ENCODE results near the gene GEMIN5. TPM values are rescaled to one million over a fixed set of nuclear protein-coding genes. Genes with fewer than 3 reads are reported as not detected.
A peak's percentile ranks its signal among the peaks of the same experiment; 100 is the strongest.

GEMIN5 gene
- total and polyA plus RNA-seq, 2 of the 4 experiments (the other 2 are of a cell fraction): 9.0 to 31.5 TPM

DNA sequence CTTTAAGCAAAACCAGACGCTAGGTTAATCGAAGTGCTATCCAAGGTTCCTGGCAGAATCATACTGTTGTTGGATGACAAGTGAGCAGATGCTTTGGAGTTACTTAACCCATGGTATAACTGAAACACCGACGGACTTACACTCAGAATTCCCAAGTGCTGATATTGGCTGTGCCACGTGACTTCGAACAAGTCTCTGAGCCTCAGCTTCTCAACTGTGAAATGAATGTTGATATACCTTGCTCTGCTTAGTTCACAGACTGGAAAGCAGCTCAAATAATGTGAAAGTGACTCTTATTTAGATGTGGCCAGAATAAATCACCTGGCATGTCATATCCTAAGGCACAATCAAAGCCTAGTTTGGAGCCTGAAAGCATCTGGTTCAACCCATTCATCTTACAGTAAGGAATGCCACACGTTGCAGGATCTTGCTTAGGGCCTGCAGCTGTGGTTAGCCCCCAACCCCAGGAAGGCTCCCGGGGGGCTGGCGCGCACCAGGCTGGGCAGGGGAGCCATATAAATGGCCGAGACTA, 759 bp downstream of the GEMIN5 start:
- DNase-seq: peak; percentile 17

More for the DNA sequence above, 759 bp downstream of the GEMIN5 start:
- POLR2A ChIA-PET (ENCODE audit: unreplicated experiment): interaction anchor here (0.7 kb wide), 1 partner anchor 173 kb away, joined by 9 read pairs; no protein-coding TSS in a partner anchor
- peaks cover 2% of the 10 kb centered on the region for H3K4me1 ChIP-seq (ENCODE audit: control insufficient read depth, insufficient read depth, low read length)
- H3K36me3 ChIP-seq (ENCODE audit: control insufficient read depth, insufficient read depth, low read length): peaks cover 2% of the 10 kb centered on the region; the same call in 1 of the 2 replicates
- H2AK9ac ChIP-seq (replicated peaks; ENCODE audit: low read depth, low read length, poor library complexity): peak overlapping the region; percentile 92
- no peak overlapping the region for H4K91ac ChIP-seq (ENCODE audit: insufficient read depth, low read depth, low read length)
- no peak for ATAC-seq (ENCODE audit: low read depth)
- H4K8ac ChIP-seq (ENCODE audit: low read depth in 2 of 2, low read length in 2 of 2): peak overlapping the region; percentile 12 to 70; a peak in 1 of 4 replicates
- H4K5ac ChIP-seq (ENCODE audit: low read depth, low read length): no peak overlapping the region
- TF ChIP-seq, protein P1, sequence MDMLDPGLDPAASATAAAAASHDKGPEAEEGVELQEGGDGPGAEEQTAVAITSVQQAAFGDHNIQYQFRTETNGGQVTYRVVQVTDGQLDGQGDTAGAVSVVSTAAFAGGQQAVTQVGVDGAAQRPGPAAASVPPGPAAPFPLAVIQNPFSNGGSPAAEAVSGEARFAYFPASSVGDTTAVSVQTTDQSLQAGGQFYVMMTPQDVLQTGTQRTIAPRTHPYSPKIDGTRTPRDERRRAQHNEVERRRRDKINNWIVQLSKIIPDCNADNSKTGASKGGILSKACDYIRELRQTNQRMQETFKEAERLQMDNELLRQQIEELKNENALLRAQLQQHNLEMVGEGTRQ (IDR thresholded peaks at IDR 0.05; ENCODE audit: low read depth, low read length): peak; percentile 67
- no peak for TF ChIP-seq CTCF (conservative IDR thresholded peaks at IDR 0.05; ENCODE audit: low read depth, low read length)
- intact Hi-C loops (cut with micrococcal nuclease) (loop anchor here (2.0 to 5.0 kb wide), 3 partner anchors 80 to 490 kb away; partner anchors contain the start of genes CNOT8 and SAP30L), in situ Hi-C loops (cut with MboI; ENCODE audit: low sequenced_read_pairs) (no loop called here), dilution Hi-C loops (cut with HindIII; ENCODE audit: low sequenced_read_pairs, unreplicated experiment) (no loop called here)
- CTCF ChIA-PET: no interaction called here
- H3K4ac ChIP-seq (ENCODE audit: low read depth, low read length): no peak overlapping the region
- peak overlapping the region; percentile 98 for H3K4me2 ChIP-seq (ENCODE audit: low read depth, low read length)
- no CpG with 5 or more reads among the region's 11 CpGs for WGBS, 2 experiments (ENCODE audit: extremely low coverage in 2 of 2, insufficient read length in 1 of 2)
- no peaks in the 10 kb centered on the region for H3K9me3 ChIP-seq (ENCODE audit: control insufficient read depth, insufficient read depth, low read length)
- no peak overlapping the region for H3K14ac ChIP-seq (replicated peaks; ENCODE audit: low read depth, low read length)
- no peak overlapping the region for H2BK5ac ChIP-seq (ENCODE audit: low read depth, low read length, poor library complexity, severe bottlenecking)
- H3K23ac ChIP-seq (ENCODE audit: low read depth, low read length): 0 out of 2 replicates have a peak overlapping the region, but pooled peaks have one; percentile 27
- no peaks in the 10 kb centered on the region for H3K27me3 ChIP-seq (ENCODE audit: control insufficient read depth, insufficient read depth, low read length)
- H3K18ac ChIP-seq (ENCODE audit: low read depth, low read length): no peak overlapping the region
- no peak overlapping the region for H2BK20ac ChIP-seq (ENCODE audit: low read depth, low read length)
- H3K56ac ChIP-seq (ENCODE audit: extremely low read depth, insufficient read depth, low read length): no peak overlapping the region
- peak overlapping the region; percentile 80; the same call in 1 of the 2 replicates for H3K9ac ChIP-seq (ENCODE audit: low read depth, low read length)
- H2AK5ac ChIP-seq (ENCODE audit: low read depth, low read length): no peak overlapping the region
- H3K4me3 ChIP-seq (ENCODE audit: insufficient read depth, low read depth, low read length): peak overlapping the region; percentile 97
- H3K27ac ChIP-seq (ENCODE audit: insufficient read depth, low read length): no peak overlapping the region; the same call in 1 of the 2 replicates
- no TSS peak for BruUV-seq (replicated peaks)
- no peak overlapping the region for H2BK120ac ChIP-seq (ENCODE audit: low read depth, low read length)
- H4K20me1 ChIP-seq (ENCODE audit: insufficient read depth, low read length): no peaks in the 10 kb centered on the region
- peak overlapping the region; percentile 92 for H2AFZ ChIP-seq (replicated peaks; ENCODE audit: low read length, poor library complexity)
- peaks cover 5 to 27% of the 10 kb centered on the region in 2 experiments for H3K79me1 ChIP-seq (ENCODE audit: low read depth in 1 of 2, low read length in 2 of 2)
- H3K9me1 ChIP-seq (ENCODE audit: insufficient read depth, low read length): peaks cover 3% of the 10 kb centered on the region; the same call in 1 of the 2 replicates
- no peak overlapping the region for H2BK15ac ChIP-seq (ENCODE audit: low read depth, low read length)

Measured in IMR-90 (cell line).